Measurements from ENCODE around the gene GRB2.

DNA sequence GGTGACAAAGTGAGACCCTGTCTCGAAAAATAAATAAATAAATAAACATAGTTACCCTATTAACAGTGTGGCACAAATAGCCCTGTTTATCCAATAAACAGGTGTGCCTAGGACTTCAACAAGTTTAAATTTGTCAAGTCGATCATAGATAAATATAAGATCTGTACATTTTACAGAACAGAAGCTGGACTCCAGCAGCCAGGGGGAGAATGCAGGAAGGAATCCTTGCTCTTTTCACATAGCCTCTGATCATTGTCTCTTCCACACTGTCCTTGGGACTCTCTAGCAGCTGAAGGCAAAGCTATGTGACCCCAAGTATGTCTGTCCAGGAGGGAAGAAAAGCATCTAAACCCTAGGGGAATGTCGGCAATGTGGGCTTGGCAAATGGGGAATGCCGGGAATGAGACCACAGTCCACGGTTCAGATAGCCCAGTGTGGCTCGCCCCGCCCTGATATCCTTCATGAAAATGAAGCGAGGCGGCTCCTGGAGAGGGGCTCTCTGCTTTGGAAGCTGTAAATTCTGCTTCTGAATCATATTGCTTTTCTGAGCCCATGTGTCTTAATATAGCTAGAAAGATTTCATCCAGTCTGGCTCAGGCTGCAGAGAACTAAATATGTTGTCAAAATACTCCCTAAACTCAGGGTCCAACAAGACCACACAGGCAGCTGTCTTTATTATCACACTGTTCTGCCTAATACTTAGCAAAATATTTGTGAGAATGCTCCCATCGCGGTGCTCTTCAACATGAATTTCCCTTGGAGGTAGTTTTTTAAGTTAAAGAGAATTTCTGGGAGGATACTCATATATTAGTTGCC, 24.9 kb upstream of the GRB2 start:
- TF ChIP-seq NANOG (IDR thresholded peaks at IDR 0.05; ENCODE audit: insufficient read depth, low read depth, low read length, poor library complexity, severe bottlenecking) (no peak), SAP30 (IDR thresholded peaks at IDR 0.05; ENCODE audit: insufficient read depth, insufficient replicate concordance, low read length) (no peak), CTCF (IDR thresholded peaks at IDR 0.05; ENCODE audit: control extremely low read depth in 1 of 3, insufficient read depth in 1 of 3, low read depth in 1 of 3, low read length in 3 of 3) (no peak), EZH2 (IDR thresholded peaks at IDR 0.05; ENCODE audit: low read depth, low read length, severe bottlenecking) (no peak), GABPA (IDR thresholded peaks at IDR 0.05; ENCODE audit: borderline replicate concordance, insufficient read depth, low read length) (no peak), JUND (IDR thresholded peaks at IDR 0.05; ENCODE audit: low read length) (no peak), RFX5 (IDR thresholded peaks at IDR 0.05; ENCODE audit: borderline replicate concordance, low read depth, low read length) (no peak), PHF8 (conservative IDR thresholded peaks at IDR 0.05; ENCODE audit: low read depth, low read length) (no peak)

Data from H1 (cell line).